Ascending aorta (tissue), 2 donors: ENCODE data around the gene ZCCHC8. TPM values are rescaled to one million over a fixed set of nuclear protein-coding genes. Genes with fewer than 3 reads are reported as not detected.

Experiments used
- DNase-seq, 2 donors: peaks; one replicate each; pipeline ENCODE4 v3.0.0-alpha.2; 2019; ENCODE audit warnings: low spot score in 2 of 2
- H3K27ac ChIP-seq, 2 donors: fragments of 200-600 bp; sonication (generic); one replicate each; pipeline ENCODE4 v1.5.1; 2016 to 2017; ENCODE audit warnings: mild to moderate bottlenecking in 1 of 2
- H3K27me3 ChIP-seq: fragments of 200-600 bp; sonication (generic); one replicate; pipeline ENCODE4 v1.5.1; 2017
- H3K36me3 ChIP-seq, 2 donors: fragments of 200-600 bp; sonication (generic); one replicate each; pipeline ENCODE4 v1.5.1; 2016
- H3K4me1 ChIP-seq, 2 donors: fragments of 200-600 bp; sonication (generic); one replicate each; pipeline ENCODE4 v1.5.1; 2016 to 2017; ENCODE audit warnings: mild to moderate bottlenecking in 1 of 2
- H3K4me3 ChIP-seq, 2 donors: fragments of 200-600 bp; sonication (generic); one replicate each; pipeline ENCODE4 v1.5.1; 2016 to 2017; ENCODE audit warnings: mild to moderate bottlenecking in 1 of 2
- H3K9me3 ChIP-seq, 2 donors: fragments of 200-600 bp; sonication (generic); one replicate each; pipeline ENCODE4 v1.5.1; 2016
- intact Hi-C: fragments of 100-400 bp; cut with DNase I; formaldehyde crosslinking; loops from one replicate; pipeline ENCODE4 v1.15.1; 2023
- total RNA-seq: library from RNA; depleted of rRNA; stranded (reverse); fragments of >200 nt; gene quantifications from one replicate; pipeline ENCODE4 v1.1.0, GENCODE V29; 2016
- TF ChIP-seq, protein P1 (sequence below), 3 experiments: fragments of 200-600 bp in 2 of 3; fragments of 450-650 bp in 1 of 3; sonication (generic) in 2 of 3; IDR thresholded peaks; one replicate each; pipeline ENCODE4 v1.5.1; 2016 to 2019; ENCODE audit warnings: antibody characterized with exemption in 3 of 3, mild to moderate bottlenecking in 1 of 3, moderate library complexity in 1 of 3

Gene ZCCHC8
- total RNA-seq, 1 donor from 2014 or later = 6.4 TPM

DNA sequence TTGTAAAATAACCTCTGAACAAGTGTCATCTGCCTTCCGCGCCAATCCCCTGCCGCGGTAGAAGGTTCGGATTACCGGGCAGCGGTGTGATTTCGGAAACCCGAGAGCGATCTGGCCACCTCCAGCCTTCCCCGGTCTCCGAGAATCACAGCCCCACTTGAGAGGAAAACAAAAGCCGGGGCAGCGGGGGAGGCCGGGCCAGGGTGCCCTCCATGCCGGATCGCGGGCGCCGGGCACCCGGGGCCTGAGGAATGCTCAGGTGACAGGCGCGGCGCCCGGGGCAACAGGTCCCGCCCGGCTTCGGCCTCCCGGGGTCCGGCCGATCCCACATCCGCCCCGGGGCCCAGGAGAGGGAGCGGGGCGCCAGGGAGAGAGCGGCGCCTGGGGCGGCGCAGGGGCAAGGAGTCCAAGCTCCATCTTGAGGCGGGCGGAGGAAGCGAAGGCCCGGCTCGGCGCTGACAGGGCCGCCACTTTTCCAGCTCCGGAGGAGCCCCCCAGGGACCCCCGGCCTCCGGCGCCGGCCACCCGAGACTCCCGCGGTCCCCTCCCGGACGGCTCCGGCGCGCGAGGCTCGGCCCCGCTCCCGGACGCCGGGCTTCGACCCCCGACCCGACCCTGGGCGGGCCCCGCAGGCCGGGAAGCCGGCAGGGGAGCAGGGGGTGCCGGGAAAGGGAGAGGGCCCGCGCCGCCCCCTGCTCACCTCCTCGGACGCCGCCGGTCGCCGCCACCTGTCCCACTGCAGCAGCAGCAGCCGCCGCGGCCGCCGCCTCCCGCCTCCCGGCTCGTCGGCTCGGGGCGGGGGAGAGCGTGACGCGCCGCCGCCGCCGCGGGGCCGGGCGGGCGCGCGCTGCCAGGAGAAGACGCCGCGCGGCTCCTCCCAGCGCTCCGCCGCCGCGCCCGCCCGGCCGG is 78.7 kb downstream of the ZCCHC8 start, which contains the start of gene CLIP1:
CLIP1 (minus strand) TSS at position 849 of the 909 bp plus-strand sequence. CDS start 42,217 bp downstream, outside the sequence.
- peak in 1 of 2 donors; percentile 81 for DNase-seq
- no peaks in the 10 kb centered on the region for H3K9me3 ChIP-seq
- peak within 1 kb of the TSS; percentile 95 to 98 for H3K4me3 ChIP-seq
- H3K27me3 ChIP-seq = no peaks in the 10 kb centered on the region
- peaks cover 5 to 19% of the 10 kb centered on the region in 2 donors for H3K4me1 ChIP-seq
- intact Hi-C loops = loop anchor here (1.0 to 2.0 kb wide), 2 partner anchors 22 to 41 kb away; no protein-coding TSS in a partner anchor
- peak within 1 kb of the TSS; percentile 99 to 100 for H3K27ac ChIP-seq
- H3K36me3 ChIP-seq = peaks cover 0 to 1% of the 10 kb centered on the region in 2 donors
- TF ChIP-seq, protein P1, sequence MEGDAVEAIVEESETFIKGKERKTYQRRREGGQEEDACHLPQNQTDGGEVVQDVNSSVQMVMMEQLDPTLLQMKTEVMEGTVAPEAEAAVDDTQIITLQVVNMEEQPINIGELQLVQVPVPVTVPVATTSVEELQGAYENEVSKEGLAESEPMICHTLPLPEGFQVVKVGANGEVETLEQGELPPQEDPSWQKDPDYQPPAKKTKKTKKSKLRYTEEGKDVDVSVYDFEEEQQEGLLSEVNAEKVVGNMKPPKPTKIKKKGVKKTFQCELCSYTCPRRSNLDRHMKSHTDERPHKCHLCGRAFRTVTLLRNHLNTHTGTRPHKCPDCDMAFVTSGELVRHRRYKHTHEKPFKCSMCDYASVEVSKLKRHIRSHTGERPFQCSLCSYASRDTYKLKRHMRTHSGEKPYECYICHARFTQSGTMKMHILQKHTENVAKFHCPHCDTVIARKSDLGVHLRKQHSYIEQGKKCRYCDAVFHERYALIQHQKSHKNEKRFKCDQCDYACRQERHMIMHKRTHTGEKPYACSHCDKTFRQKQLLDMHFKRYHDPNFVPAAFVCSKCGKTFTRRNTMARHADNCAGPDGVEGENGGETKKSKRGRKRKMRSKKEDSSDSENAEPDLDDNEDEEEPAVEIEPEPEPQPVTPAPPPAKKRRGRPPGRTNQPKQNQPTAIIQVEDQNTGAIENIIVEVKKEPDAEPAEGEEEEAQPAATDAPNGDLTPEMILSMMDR (IDR thresholded peaks at IDR 0.05) = peak; percentile 42 to 53 (median 44)

Other genes starting within 250 kb of the ZCCHC8 start
- gene VPS33A, start 234.4 kb downstream of the ZCCHC8 start, total RNA-seq = 8.1 TPM
- 44.7 TPM for gene CLIP1, start 78.3 kb downstream of the ZCCHC8 start, total RNA-seq
- 44.8 TPM for gene RSRC2, start 26.0 kb upstream of the ZCCHC8 start, total RNA-seq
- gene KNTC1, start 26.3 kb upstream of the ZCCHC8 start, total RNA-seq = 10.5 TPM
- 3.9 TPM for gene HCAR2, start 202.4 kb upstream of the ZCCHC8 start, total RNA-seq
- gene HCAR3, start 215.9 kb upstream of the ZCCHC8 start, total RNA-seq = not detected
- gene HCAR1, start 229.9 kb upstream of the ZCCHC8 start, total RNA-seq = not detected